Measurements from ENCODE around the gene U2AF1.
"Not testable (repeated sequence)": the region's sequence is repeated elsewhere in the genome, so short reads cannot be mapped to it uniquely, and the experiment has no call there.

Gene U2AF1

DNA sequence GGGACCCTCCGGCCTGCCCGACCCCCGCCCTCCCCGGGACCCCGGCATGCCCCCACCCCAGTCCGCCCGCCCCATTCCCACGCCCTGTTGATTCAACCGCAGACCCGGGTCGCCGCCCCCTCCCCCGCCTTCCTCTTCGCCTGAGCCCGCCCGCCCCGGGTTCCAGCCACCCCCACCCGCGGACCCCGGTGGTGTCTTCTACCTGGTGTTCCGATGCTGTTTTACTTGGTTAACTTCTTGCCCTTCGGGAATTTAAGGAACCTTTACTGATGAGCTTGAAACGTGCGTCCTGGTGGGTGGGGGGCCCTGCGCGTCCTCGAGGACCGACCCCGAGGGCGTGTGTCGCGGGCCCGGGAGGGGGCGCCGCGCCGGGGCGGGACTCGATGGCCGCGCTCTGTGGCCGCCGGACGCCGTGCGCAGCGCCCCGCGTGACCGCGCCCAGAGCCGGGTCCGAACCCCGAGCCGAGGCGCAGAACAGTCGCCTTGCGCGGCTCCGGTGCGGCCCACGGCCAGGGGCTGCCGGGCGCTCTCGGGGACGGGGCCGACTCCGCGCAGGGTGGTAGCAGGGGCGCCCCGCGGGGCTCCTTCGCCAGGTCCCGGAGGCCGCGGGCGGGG is 31.2 kb downstream of the U2AF1 start:
- DNase-seq = not testable (repeated sequence)

DNA sequence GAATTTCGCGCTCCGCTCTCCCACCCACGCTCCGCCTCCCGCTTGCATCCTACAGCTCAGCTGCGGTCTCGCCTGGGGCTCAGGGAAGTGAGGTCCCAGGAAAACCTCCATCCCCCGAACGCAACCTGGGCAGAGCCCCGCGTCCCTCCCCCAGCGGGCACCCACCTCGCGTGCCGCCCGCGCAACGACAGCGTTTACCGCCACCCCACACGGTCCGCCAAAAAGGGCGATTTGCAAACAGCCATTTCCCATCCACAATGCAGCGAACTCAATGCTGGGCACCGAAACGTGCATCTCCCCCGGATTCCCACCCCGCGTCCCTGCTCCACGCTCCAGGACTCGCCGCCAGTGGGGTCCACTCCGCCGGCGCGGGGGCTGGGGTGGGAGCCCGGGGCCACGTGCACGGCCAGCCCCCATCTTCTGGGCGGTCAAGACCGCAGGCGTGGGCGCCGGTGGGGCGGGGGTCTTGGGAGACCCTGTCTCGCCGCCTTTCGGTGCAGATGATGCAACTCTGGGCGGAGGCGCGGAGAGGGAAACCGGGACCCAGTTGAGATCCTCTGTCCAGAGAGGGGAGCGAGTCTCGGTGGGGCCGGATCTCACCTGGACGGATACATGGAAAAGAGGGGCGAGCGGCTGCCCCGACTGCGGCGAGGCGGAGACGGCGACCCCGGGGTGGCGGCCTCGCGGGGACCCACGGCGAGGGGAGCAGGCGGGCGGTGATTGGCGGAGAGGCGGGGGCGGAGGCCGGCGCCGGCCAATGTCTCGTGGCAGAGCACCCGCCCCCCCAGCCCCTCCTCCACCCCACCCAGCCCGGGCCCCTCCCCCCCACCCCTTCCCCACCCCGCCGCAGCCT is 32.0 kb downstream of the U2AF1 start, which contains the start of gene CBS:
Gene CBS, minus strand, starts transcription at position 666 of the 853 bp plus-strand sequence. CDS start 3,642 bp downstream, outside the sequence.
- not testable (repeated sequence) for DNase-seq

DNA sequence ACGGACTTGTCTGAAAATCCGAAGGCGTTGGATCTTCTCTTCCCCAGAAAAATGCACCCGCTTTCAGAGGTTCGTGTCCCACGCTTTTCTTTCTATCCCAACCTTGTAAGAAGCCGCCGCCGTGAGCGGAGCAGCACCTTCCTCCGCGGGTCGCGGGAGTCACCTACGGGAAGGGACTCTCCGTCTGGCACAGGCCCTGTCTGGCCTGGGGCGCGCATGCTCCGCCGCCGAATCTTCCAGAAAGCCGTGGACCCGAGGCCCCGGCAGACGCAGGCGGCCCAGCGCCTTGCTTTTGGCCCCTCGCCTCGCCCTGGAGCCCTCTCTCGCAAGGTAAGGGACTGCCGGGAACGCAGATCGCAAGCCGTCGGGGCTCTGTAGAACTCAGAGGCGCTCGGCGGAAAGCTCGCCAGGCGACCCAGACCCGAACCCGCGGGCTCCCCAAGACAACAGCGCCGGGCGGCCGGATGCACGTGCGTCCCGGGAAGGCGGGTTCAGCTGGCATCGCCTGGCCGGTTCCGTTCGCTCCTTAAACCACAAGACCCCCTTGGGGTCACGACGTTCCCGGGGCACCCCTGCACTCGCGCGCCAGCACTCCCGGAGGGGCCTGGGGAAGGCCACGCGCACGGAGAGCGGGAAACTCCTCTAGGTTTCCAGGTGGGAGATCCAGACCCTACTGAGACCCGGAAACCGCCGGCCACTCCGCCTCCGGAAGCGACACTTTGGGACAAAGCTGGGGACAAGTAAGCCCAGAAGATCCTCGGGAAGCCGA is 32.8 kb downstream of the U2AF1 start:
- not testable (repeated sequence) for DNase-seq

DNA sequence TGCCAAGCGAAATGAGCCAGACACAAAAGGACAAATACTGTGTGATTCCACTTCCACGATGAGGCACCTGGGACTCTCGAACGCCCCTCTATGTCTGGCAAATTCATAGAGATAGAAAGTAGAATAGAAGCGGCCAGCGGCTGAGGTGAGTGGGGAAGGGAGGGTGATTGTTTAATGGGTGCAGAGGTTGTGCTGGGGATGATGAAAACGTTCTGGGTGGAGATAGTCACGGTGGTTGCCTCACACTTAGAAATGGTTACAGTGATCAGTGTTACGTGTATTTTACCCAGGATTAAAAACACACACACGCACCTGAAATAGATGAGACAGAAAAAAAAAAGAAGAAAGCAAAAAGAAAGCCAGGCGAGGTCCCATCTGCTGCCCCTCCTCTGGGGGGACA is 34.6 kb downstream of the U2AF1 start:
- not testable (repeated sequence) for DNase-seq

DNA sequence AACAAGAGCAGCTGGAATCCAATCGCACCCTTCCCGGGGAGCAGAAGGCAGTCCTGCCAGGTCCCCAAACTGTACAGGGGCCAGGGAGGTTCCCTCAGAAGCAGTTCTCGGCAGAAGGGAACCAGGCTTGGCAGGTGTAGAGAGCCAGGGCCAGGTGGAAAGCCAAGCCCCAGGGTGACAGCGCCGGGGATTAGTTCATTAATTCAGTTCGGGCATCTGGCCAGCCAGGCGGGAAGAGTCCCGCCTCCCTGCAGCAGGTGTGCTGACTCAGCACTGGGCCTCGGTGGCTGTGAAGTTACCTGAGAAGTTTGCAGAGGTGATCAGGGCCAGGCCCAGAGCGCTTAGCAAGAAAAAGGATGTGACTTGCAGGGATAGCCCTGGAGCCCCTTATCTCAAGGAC is 37.7 kb downstream of the U2AF1 start:
- not testable (repeated sequence) for DNase-seq

DNA sequence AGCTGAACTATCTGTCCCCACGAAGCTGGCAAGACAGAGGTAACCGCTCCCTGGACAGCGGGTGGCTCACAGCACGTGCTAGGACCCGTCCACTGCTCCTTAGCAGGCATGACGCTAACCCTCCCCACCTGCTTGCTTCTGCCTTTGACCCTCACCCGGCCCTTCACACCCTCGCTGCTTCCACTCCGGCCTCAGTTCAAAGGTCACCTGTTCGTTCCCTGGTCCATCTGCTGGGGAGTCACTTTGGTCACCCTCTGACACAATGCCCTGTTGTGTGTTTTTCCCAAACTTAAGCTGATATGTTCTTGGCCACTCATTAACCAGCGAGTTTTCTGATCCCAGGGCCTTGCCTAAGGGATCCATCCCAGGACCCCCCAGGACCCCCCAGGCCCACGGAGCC is 39.3 kb downstream of the U2AF1 start:
- not testable (repeated sequence) for DNase-seq

DNA sequence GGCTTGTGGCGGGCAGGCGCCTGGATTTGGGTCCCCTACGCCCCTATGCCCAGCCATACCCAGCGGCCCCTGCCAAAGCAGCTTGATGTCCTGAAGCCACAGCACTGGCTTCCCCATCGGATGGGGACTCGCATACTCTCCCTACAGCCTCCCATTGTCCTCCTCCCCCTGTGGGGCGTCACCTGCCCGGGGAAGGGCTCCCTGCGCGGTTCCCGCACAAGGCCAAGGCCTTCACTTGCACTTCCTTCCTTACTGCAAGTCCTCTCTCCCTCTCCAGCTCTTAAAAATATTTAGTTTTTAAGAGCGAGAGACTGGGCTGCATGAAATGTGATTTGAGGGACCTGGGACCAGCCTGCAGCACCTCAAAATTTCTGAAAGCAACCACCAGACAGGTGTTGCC is 40.7 kb downstream of the U2AF1 start:
- not testable (repeated sequence) for DNase-seq

DNA sequence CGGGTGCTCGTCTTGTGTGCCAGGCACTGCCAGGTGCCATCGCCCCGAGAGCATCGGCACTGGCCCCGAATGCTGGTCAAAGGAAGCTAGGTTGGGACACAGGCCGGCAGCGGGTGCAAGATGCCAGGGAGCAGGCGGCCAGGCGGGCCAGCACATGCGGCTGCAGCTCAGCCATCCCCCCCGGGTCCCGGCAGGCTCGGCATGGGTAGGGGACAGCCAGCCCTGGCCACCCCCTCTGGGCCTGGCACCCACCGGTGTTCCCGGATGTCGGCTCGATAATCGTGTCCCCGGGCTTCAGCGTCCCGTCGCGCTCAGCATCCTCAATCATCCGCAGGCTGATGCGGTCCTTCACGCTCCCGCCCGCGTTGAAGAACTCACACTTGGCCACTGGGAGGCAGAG is 41.4 kb downstream of the U2AF1 start:
- DNase-seq = not testable (repeated sequence)

DNA sequence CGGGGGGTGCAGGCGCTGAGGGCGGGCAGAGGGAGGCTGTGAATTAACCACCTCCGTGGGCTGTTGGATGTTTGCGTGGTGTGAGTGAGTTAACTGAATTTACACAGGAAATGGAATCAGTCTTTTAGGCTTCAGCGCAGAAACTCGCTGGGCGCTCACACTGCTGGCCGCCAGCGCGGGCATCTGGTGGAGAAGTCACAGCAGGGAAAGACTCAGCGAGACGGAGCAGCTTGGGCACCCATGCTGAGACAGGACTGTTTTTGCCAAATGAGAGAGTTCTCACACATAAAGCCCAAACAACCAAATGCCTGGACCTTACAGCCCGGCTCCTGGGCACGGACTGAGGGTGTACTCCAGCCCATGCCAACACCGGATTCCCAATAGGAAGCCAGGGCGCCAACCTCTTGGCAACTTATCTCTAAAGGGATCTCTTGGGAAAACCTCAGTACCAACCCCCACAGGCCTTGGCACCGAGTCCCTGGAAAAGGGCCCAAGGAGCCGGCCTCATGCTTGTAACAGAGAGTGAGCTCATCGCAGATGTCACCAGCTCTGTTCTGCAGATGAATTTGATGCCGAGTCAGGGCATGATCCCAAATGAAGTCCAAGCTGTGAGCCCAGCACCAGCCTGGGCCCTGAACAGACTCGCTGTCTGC is 43.0 kb downstream of the U2AF1 start:
- not testable (repeated sequence) for DNase-seq

DNA sequence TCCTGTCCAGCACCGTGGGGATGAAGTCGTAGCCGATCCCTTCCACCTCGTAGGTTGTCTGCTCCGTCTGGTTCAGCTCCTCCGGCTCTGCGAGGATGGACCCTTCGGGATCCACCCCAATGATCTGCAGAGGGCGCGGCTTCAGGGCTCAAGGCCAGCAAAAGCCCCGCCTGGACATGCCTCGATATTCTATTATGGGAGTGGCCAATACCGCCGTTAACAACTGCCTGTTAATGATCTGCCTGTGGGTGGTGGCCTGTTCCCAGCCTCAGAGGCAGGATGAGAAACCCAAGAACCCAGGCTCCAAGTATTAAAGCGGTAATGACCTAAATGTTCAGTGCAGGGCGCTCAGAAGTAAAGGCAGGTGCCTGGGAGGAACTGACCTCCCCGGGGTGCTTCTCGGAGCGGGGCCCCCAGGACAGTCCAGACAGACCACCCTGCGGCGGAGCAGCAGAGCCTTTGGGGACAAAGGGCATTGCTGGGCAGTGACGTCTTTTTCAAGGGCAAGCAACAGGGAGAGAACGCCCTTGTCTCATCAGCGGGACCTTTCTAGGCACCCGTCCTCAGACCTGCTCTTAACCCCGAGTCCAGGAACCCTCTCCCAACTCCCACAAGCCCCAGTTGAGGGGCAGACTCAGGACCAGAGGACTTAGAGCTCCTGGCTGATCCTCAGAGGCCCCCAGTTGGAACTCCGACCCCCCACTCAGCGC is 44.3 kb downstream of the U2AF1 start:
- not testable (repeated sequence) for DNase-seq

DNA sequence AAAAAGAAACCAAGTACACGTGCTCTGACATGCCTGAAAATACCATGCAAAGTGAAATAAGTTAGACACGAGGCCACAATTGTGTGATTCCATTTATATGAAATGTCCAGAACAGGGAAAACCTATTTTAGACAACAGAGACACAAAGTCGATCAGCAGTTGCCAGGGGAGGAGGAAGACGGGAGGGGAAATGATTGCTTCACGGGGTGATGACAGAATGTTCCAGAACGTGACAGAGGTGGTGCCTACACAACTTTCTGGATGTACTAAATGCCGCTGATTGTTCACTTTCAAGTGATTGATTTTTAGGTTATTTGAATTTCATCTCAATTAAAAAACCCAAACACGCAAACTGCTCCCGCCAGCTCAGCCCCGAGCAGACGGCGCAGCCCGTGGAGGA is 54.3 kb downstream of the U2AF1 start:
- DNase-seq = not testable (repeated sequence)

DNA sequence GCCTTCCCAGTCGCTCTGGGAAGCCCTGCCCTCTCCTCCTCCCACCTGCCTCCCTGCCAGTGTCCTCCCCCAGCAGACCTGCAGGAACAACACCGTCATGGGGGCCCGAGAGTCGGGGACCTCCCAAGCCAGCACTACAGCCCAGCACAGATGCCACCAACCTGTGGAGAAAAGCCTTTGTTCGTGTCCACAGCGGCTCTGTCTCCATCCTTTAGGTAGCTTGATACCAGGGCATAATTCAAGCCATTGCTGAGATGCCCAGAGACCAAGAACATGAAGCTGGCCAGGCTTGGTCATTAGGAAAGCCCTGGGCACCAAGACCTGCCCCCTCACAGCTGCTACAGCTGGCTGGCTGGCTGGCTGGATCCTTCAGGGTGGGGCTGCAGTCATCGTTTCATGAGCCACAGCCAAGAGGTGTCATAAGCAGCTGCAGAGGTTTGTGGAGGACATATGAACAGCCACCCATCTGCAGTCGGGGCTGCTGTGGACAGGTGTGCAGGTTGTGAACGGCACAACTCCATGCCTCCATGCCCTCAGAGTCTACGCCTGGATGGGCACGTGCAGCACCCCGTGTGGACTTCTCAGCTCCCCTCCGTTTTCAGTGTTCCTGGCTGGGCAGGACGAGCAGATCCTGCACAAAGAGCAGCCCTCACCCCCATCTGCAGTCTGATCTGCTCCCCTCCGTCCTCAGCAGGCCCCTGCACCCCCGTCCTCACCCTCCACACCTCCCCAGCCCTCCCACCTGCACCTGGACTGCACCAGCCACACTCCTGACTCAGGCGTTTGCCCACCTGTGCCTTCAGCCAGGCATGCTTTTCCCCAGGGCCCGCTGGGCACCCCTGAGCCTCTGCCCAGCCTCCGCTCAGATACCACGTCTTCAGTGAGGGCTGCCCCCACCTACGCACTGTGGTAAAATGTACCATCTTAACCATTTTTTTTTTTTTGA is 61.2 kb downstream of the U2AF1 start:
- DNase-seq = not testable (repeated sequence)

DNA sequence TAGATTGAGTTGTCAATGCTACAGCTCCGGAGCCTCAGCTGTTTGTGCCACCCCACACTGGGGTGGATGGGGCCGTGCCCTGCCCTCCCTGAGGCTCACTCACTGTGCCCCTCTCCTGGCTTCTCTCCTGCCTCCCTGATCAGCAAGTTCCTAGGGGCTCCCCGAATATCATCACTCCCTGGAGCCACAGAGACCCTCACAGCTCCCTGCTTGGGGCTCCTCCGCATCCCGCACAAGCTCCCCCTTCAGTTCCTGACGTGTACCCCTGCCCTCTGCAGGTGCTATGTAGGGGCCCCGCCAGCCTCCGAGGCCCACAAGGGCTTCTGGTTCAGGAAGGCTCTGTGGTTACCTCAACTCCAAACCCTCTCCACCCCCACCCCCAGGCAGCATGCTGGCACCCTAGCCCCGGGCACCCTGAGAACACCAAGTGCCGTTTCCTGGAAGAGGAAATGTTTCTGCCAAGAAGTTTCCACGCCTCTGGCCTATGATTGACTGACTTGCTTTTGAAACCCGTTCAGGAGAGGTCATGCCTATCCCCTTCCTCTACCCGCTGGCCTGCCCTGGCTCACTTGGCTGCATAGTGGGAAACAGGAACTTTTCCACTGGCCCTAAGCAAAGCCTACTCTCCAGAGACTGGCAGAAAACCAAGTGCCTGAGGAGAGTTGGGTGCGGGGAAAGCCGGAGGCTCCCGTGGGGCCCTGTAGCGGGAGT is 62.0 kb downstream of the U2AF1 start:
- not testable (repeated sequence) for DNase-seq

DNA sequence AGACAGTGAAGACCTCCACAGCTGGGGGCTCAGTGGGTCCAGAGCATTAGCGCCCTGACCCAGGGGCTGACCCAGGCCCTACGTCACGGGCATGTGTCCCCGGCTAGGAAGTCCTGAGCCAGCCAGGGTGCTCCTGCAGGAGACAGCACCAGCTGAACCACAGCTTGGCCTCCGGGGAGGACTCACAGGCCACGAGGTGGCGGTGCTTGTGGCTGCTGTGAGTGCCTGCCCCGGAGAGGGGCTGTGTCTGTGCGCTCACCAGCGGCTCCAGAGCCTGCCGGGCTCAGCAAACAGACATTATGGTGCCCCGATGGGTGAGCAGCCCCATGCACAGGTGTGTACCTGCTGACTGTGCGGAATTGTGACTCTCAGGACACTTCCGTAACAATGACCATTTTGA is 62.8 kb downstream of the U2AF1 start:
- not testable (repeated sequence) for DNase-seq

DNA sequence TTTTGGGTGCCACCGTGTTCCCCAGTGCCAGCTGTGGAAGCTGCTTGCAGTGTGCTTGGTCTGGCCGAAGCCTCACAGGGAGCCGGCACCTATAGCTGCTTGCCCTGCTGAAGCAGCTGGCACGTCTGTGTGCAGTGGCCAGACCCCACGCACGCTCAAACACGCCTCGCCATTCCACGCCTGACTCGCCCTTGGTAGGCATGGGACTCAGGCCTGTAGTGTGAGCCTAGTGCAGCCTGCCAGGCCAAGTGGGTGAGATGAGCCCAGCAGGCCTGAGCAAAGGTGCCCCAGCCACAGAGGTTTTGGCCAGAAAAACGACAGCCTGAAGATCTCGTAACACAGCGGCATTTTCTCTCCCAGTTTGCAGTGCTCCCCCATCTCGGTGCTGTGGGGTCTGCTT is 64.1 kb downstream of the U2AF1 start:
- not testable (repeated sequence) for DNase-seq
